Measurements from ENCODE around the gene SPNS1.

- TF ChIP-seq CTCF (IDR thresholded peaks at IDR 0.05): no peak
- no peak for TF ChIP-seq POLR2A (IDR thresholded peaks at IDR 0.05)
These were observed 7.8 kb downstream of the SPNS1 start for GRCh38 chr16:28982418-28982817.

Measured in vagina (tissue), 2 donors.